Vagina (tissue), 2 donors: ENCODE measurements around the gene SORCS2. TPM values are rescaled to one million over a fixed set of nuclear protein-coding genes. Genes with fewer than 3 reads are reported as not detected.

Source experiments
- DNase-seq, 2 donors: peaks; one replicate each; pipeline ENCODE4 v3.0.0-alpha.2; 2017; ENCODE audit errors: extremely low spot score in 2 of 2
- H3K27ac ChIP-seq: fragments of 200-600 bp; sonication (generic); one replicate; pipeline ENCODE4 v1.5.1; 2019
- H3K27me3 ChIP-seq: fragments of 200-600 bp; sonication (generic); one replicate; pipeline ENCODE4 v1.5.1; 2019
- H3K36me3 ChIP-seq, 2 donors: fragments of 200-600 bp; sonication (generic); one replicate each; pipeline ENCODE4 v1.5.1; 2017 to 2019
- H3K4me1 ChIP-seq: fragments of 200-600 bp; sonication (generic); one replicate; pipeline ENCODE4 v1.5.1; 2019
- H3K4me3 ChIP-seq, 2 donors: fragments of 200-600 bp; sonication (generic); 1 replicate in 1 of 2; 2 replicates in 1 of 2; pipeline ENCODE4 v1.5.1; 2016 to 2019
- H3K9me3 ChIP-seq: fragments of 200-600 bp; sonication (generic); one replicate; pipeline ENCODE4 v1.5.1; 2019
- POLR2A ChIP-seq, 2 donors: fragments of 450-650 bp; IDR thresholded peaks; one replicate each; pipeline ENCODE4 v1.6.1; 2017; ENCODE audit warnings: antibody characterized with exemption in 2 of 2, mild to moderate bottlenecking in 2 of 2, moderate library complexity in 2 of 2
- POLR2AphosphoS5 ChIP-seq, 2 donors: sonication (generic); formaldehyde crosslinking; IDR thresholded peaks; one replicate each; pipeline ENCODE4 v1.9.0; 2017; ENCODE audit warnings: antibody characterized with exemption in 2 of 2, mild to moderate bottlenecking in 2 of 2, low read depth in 1 of 2; ENCODE audit not compliant: insufficient read depth in 1 of 2
- intact Hi-C: fragments of 100-400 bp; cut with DNase I; formaldehyde crosslinking; loops from one replicate; pipeline ENCODE4 v1.15.1; 2023
- total RNA-seq: library from RNA; depleted of rRNA; stranded (reverse); fragments of >200 nt; gene quantifications from one replicate; pipeline ENCODE4 v1.2.3, GENCODE V29; 2016
- TF ChIP-seq, protein P1 (sequence below), 3 experiments: fragments of 450-650 bp in 2 of 3; fragments of 200-600 bp in 1 of 3; sonication (generic) in 1 of 3; IDR thresholded peaks; one replicate each; pipeline ENCODE4 v1.5.1; 2017 to 2019; ENCODE audit warnings: antibody characterized with exemption in 3 of 3, mild to moderate bottlenecking in 2 of 3, moderate library complexity in 2 of 3

The SORCS2 gene
- total RNA-seq, 1 donor from 2014 or later = 5.4 TPM

DNA sequence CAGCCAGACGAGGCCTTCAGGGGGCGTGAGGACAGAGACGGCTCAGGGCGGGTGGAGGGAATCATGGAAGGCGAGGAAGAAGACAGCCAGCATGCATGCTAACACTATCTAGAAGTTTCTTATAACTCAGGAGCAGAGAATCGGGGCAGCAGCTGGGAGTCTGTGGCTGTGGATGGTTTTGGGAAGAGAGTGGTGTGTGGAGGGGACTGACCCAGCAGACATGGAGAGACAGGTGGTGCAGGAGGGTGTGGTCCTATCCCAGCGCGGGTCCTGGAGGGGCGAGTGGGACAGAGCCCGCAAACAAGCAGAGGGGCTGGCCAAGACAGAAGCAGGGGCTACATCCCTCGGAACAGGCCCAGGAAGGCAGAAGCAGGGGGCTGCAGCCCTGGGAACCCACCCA, 555.2 kb downstream of the SORCS2 start:
- Histone ChIP-seq H3K27me3 (no peaks in the 10 kb centered on the region), H3K4me1 (no peaks in the 10 kb centered on the region), H3K36me3 (no peaks in the 10 kb centered on the region), H3K4me3 (no peak overlapping the region), H3K27ac (no peak overlapping the region), H3K9me3 (no peaks in the 10 kb centered on the region)
- no peak for DNase-seq
- intact Hi-C loops = no loop called here
- TF ChIP-seq POLR2AphosphoS5 (IDR thresholded peaks at IDR 0.05; ENCODE audit: insufficient read depth in 1 of 2, low read depth in 1 of 2) (no peak), POLR2A (IDR thresholded peaks at IDR 0.05) (no peak)
- TF ChIP-seq, protein P1, sequence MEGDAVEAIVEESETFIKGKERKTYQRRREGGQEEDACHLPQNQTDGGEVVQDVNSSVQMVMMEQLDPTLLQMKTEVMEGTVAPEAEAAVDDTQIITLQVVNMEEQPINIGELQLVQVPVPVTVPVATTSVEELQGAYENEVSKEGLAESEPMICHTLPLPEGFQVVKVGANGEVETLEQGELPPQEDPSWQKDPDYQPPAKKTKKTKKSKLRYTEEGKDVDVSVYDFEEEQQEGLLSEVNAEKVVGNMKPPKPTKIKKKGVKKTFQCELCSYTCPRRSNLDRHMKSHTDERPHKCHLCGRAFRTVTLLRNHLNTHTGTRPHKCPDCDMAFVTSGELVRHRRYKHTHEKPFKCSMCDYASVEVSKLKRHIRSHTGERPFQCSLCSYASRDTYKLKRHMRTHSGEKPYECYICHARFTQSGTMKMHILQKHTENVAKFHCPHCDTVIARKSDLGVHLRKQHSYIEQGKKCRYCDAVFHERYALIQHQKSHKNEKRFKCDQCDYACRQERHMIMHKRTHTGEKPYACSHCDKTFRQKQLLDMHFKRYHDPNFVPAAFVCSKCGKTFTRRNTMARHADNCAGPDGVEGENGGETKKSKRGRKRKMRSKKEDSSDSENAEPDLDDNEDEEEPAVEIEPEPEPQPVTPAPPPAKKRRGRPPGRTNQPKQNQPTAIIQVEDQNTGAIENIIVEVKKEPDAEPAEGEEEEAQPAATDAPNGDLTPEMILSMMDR (IDR thresholded peaks at IDR 0.05) = no peak

DNA sequence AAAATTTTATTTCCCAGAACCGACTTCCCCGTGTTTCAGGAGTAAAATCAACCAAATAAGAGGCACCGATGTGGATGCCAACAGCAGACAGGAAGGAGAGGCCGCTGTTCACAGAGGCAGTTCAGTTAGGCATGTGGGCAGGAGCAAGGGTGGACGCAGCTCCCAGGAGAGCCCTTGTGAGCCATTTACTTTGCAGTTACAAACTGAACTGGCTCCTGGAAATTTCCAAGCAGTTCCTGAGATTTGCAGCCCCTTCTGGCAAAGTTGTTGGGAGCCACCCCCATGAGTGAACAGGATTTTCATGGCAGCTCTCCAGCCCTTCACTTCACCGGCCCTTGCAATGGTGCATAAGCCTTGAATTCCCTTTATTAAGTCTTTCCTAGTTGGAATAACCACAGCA, 558.2 kb downstream of the SORCS2 start:
- Histone ChIP-seq H3K27ac (no peak overlapping the region), H3K36me3 (no peaks in the 10 kb centered on the region), H3K4me1 (no peaks in the 10 kb centered on the region), H3K4me3 (no peak overlapping the region), H3K27me3 (no peaks in the 10 kb centered on the region), H3K9me3 (no peaks in the 10 kb centered on the region)
- TF ChIP-seq, protein P1 (IDR thresholded peaks at IDR 0.05) = no peak
- TF ChIP-seq POLR2AphosphoS5 (IDR thresholded peaks at IDR 0.05; ENCODE audit: insufficient read depth in 1 of 2, low read depth in 1 of 2) (no peak), POLR2A (IDR thresholded peaks at IDR 0.05) (no peak)
- DNase-seq = no peak
- intact Hi-C loops = no loop called here

DNA sequence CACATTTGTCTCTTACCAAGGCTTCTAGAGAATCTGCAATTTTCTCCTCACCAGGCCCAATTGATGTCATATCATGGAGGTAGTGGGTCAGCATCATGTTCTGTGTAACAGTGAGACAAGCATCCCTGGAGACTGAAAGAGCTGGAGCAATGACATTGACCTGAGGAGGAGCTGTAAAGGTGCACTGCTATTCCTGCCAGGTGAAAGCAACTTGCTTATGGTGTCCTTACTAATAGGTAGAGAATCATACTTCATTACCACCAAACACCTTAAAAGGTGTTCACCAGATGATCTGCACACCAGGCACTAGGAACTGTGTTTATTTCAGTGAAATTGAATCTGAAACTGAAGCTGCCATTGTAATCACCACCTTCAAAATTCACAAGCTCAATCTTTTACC, 558.6 kb downstream of the SORCS2 start:
- no peaks in the 10 kb centered on the region for H3K36me3 ChIP-seq
- no peak overlapping the region for H3K4me3 ChIP-seq
- no peak overlapping the region for H3K27ac ChIP-seq
- H3K4me1 ChIP-seq = no peaks in the 10 kb centered on the region
- TF ChIP-seq, protein P1 (IDR thresholded peaks at IDR 0.05) = no peak
- no peak for TF ChIP-seq POLR2A (IDR thresholded peaks at IDR 0.05)
- TF ChIP-seq POLR2AphosphoS5 (IDR thresholded peaks at IDR 0.05; ENCODE audit: insufficient read depth in 1 of 2, low read depth in 1 of 2) = no peak
- DNase-seq = no peak
- no peaks in the 10 kb centered on the region for H3K27me3 ChIP-seq
- H3K9me3 ChIP-seq = no peaks in the 10 kb centered on the region
- intact Hi-C loops = no loop called here

DNA sequence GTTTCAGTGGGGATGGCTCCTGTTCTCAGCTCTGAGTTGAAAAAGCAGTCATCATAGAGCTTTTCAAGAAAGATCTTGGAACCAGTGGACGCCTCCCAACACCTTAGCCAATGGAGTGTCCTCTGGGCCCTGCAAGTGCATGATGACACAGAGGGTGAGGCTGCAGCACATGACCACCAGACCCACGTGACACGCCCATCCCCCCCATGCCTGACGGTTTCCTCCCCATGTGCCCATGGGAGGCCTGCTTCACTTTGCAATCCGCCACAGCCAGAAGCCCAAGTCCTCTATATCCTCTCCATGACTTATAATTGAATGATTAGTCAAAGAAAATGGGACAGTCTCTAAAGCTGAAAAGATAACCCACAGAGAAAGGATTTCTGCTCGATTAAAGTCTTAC, 560.3 kb downstream of the SORCS2 start:
- Histone ChIP-seq H3K27me3 (no peaks in the 10 kb centered on the region), H3K4me3 (no peak overlapping the region), H3K27ac (no peak overlapping the region), H3K4me1 (peaks cover 8% of the 10 kb centered on the region), H3K9me3 (no peaks in the 10 kb centered on the region), H3K36me3 (no peaks in the 10 kb centered on the region)
- no peak for DNase-seq
- intact Hi-C loops = no loop called here
- no peak for TF ChIP-seq POLR2AphosphoS5 (IDR thresholded peaks at IDR 0.05; ENCODE audit: insufficient read depth in 1 of 2, low read depth in 1 of 2)
- no peak for TF ChIP-seq POLR2A (IDR thresholded peaks at IDR 0.05)
- TF ChIP-seq, protein P1 (IDR thresholded peaks at IDR 0.05) = no peak

DNA sequence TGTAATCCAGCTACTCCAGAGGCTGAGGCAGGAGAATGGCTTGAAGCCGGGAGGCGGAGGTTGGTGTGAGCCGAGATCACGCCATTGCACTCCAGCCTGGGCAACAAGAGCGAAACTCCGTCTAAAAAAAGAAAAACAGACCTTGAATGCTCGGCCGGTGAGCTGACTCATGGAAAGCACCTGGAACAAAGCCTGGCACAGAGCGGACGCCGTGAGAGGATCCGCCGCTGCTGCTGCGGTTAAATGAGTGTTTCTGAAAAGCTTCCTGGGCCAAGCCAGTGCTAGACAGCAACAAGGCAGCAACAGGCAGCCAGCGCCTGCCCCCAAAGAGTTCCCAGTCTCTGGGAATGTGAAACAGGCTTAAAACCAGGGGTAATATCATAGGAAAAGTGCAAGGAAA, 560.9 kb downstream of the SORCS2 start:
- Histone ChIP-seq H3K27ac (no peak overlapping the region), H3K4me1 (peaks cover 14% of the 10 kb centered on the region), H3K27me3 (no peaks in the 10 kb centered on the region), H3K9me3 (no peaks in the 10 kb centered on the region), H3K36me3 (no peaks in the 10 kb centered on the region), H3K4me3 (no peak overlapping the region)
- TF ChIP-seq, protein P1 (IDR thresholded peaks at IDR 0.05) = no peak
- TF ChIP-seq POLR2AphosphoS5 (IDR thresholded peaks at IDR 0.05; ENCODE audit: insufficient read depth in 1 of 2, low read depth in 1 of 2) (no peak), POLR2A (IDR thresholded peaks at IDR 0.05) (no peak)
- DNase-seq = no peak
- intact Hi-C loops = no loop called here
